HS-5 (cell line): ENCODE measurements around the gene PROM2.
A peak's percentile ranks its signal among the peaks of the same experiment; 100 is the strongest.
"Not testable (repeated sequence)": the region's sequence is repeated elsewhere in the genome, so short reads cannot be mapped to it uniquely, and the experiment has no call there.

Experiments
- DNase-seq: peaks from one replicate; pipeline ENCODE4 v3.0.0-alpha.2; 2012; ENCODE audit warnings: low read depth

PROM2 gene

GRCh38 chr2:95274291-95275150 is at the start of gene PROM2:
Gene PROM2 (plus strand): TSS chr2:95274449. CDS start chr2:95274586, 137 bp downstream.
- DNase-seq = no peak

GRCh38 chr2:95225658-95226057 is 48.6 kb upstream of the PROM2 start:
- no peak for DNase-seq

GRCh38 chr2:95231723-95232122 is 42.5 kb upstream of the PROM2 start:
- peak; percentile 73 for DNase-seq

DNA sequence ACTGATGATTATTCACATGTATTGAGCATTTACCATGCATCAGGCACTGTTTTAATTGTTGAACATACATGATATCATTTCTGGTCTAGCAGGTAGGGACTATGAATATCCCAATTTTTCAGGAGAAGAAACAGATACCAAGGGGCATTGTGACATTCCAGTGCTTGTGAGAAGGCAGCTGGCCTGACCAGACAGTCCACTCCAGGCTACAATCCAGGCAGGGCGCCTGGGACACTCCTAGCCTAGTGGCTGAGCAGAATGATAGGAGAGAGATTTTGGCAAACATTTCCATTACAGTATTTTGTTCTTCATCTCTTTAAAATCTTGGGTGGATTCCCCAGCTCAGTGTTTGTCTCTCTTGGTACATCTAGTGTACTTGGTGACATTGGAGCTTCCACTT is 42.0 kb upstream of the PROM2 start:
- DNase-seq = no peak

DNA sequence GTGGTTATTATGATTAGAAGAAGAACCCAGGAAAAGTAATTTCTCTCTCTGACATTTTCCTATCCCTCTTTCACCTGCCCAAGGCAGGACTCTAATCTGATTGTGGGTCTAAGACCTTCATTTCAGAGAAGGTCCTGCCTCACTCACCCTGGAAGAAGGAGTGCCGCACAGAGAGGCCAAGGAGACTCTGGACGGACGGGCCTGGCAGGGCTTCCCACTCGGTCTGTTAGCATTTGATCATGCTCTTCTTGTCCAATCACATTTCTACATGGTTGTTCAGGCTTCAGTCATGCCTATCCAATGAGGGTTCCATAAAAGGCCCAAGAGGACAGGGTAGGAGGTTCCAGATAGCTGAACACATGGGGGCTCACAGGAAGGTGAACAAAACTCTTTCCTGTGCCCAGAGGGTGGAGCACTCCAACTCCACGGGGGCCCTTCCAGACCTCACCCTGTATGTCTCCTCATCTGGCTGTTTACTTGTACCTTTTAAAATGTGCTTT is 39.9 kb upstream of the PROM2 start:
- no peak for DNase-seq

- DNase-seq = no peak
Observed at GRCh38 chr2:95234816-95235215, 39.4 kb upstream of the PROM2 start.

- no peak for DNase-seq
Observed at GRCh38 chr2:95238131-95238530, 36.1 kb upstream of the PROM2 start.

DNA sequence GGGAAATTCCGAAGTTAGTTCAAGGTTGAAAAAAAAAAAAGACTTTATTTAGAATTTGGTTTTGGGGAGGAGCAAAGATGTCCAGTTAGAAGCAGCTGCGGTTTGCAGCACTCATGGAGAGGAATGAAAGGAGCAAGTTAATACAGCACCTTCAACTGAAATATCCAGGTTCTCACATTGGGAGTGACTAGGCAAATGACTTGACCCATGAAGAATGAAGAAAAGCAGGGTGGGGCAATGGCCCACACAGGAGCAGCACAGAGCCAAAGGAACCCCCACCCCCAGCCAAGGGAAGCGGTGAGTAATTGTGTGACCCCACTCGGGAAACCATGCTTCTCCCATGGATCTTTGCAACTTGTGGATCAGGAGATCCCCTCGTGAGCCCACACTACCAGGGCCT is 34.2 kb upstream of the PROM2 start:
- no peak for DNase-seq

GRCh38 chr2:95240556-95240955 is 33.7 kb upstream of the PROM2 start:
- no peak for DNase-seq

GRCh38 chr2:95242084-95242483 is 32.2 kb upstream of the PROM2 start:
- not testable (repeated sequence) for DNase-seq

GRCh38 chr2:95258271-95258670 is 16.0 kb upstream of the PROM2 start:
- no peak for DNase-seq

DNA sequence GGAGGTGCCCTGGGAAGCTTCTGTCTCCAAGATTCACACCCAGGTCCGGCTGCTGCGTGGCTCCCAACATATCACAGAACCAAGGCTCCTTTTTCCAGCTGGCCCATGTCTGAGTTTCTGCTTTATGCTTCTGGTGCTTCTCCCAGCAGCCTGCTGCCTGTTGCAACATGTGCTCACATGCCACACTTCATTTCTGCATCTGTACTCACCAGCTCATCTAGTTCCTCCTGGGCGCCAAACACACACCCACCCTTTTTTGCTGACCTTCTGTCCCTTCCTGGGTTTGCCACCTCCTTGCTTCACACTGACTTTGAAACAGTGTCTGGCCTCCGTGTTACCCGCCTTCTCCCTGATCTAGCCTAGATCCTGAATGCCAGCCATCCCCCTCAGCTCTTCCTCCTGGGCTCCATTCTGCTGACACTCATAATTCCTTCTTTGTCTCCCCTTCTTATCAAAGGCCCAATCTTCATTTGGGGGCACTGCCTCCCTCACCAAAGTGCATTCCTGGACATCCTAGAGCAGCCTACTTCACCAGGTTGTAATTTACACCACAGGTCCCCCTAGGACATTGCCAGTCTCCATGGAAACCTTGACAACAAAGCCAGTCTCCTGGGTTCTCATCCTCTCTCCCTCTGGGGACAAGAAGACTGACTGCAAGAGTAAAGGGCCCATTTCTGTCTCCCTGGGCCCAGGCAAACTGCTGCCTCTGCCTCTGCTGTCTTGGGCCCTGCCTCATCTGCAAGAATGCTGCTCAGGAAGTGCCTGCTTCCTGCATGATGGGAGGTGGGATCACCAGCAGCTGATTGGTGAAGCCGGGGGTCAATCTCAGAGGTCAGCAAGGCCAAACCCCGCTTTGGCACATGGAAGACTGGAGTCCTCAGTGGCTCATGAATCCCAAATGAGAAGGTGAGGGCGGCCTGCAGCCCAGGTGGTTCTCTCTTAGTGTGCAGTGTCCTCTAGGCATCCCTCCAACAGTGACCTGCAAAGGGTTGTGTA is 13.9 kb upstream of the PROM2 start:
- no peak for DNase-seq

DNA sequence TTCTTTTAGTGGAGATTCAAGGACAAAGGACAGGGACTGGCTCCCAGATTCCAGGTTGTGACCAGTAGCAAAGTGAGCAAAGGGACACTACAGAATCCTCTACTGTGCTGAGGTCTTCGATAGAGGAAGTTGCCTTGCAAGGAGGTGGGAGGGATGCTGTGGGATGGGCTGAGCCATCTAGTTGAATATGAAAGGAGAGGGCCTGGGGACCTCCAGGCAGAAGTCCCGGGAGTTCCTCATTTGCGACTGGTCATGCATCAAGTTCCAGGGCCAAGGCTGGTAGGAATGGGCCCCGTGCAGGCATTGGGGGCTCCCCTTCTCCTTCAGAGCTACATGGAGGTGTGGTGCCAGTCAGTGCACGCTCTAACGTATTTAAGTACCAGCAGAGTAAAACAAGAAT is 12.6 kb upstream of the PROM2 start:
- DNase-seq = no peak

- peak; percentile 18 for DNase-seq
Observed at GRCh38 chr2:95262896-95263542, 11.2 kb upstream of the PROM2 start.

GRCh38 chr2:95264624-95265023 is 9.6 kb upstream of the PROM2 start:
- no peak for DNase-seq

DNA sequence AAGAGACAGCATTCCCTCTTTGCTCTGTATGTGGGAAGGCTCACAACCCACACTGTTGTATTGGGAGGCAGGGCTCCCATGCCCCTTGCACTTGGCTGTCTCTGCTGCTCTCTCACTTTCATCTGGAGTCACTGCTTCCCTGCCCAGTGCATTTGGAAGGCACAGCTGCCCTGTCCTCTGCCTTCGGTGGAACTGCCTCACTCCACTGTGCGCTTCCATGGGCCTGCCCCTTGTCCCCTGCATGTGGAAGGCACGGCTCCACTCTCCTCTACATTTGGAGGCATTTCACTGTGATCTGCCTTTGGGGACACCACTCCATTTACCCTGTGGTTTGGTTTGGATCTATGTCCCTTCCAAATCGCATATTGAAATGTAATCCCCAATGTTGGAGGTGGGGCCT is 9.1 kb upstream of the PROM2 start:
- no peak for DNase-seq

DNA sequence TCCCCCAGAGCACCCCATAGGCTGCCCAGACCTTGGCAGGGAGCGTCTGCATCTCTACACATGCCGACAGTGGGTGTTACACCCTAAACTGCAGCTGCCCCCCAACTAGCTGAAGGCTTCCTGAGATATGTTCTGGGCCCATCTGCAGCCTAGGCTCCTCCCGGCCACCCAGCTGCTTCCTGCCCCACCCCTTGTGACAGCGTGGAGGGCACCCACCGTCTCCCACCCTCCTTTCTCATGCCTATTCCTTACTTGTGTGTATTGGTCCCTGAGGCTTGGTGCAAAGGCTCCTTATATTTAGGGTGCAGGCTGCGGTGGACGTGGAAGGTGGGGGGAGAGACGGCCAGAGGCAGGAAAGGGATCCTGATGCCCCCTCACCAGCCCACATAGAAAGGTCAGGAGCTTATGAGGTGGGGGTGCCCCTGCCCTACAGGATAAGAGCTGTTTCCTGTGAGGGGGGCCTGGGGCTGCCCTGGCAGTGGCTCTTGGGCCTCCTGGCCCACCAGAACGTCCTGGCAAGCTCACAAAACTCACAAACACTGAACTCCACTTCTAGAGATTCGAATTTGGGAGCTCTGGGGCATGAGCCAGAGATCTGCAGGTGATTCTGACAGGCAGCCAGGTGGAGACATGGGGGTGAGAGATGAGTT is 7.3 kb upstream of the PROM2 start:
- DNase-seq = no peak

GRCh38 chr2:95267458-95268210 is 6.6 kb upstream of the PROM2 start:
- DNase-seq = no peak

DNA sequence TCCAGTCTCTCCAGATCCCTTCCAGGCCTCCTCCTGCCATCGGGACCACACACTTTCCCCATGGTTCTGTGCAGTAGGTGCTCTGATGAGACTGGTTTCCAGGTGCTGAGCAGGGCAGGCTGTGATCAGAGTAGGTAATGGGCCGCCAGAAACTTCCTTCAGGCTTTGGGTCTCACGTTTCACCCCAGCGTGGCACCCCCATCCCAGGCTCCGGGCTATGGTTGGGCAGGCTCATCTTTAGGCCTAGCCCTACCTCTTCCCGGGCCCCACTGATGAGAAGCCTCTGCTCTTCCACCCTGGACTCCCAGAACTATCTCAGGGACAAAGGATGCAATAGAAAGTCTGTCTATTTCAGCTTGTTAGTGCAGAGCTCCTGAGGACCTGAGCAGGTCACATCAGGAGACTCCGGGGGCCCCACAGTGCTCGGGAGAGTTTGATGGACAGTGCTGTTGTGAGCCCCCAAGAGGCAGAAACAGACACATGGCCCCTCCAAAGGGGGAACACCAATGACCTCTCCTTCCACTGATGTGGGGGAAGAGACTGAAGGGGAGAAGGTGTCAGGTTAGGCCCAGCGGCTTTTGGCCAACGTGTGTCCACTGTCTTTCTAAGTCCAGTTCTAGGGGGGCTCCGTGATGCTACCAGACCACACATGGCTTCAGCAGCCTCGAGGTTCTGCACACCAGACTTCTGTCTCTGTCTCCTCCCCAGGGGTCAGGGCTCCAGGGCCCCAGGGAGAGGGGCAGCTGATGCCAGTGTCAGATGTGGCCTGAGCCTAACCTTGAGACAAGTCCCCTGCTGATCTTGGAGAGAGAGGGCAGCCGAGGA is 5.8 kb upstream of the PROM2 start:
- DNase-seq = no peak
